Activated gamma-delta T cell (primary cell): Measurements from ENCODE around the gene ADCY9.
"Not testable (repeated sequence)": the region's sequence is repeated elsewhere in the genome, so short reads cannot be mapped to it uniquely, and the experiment has no call there.

ENCODE experiments used
- DNase-seq: peaks from one replicate; lab custom pipeline; 2025; lab: John Stamatoyannopoulos, UW

ADCY9 gene

GRCh38 chr16:3974751-3975150, 141.5 kb downstream of the ADCY9 start:
- no peak for DNase-seq

- no peak for DNase-seq
Observed at GRCh38 chr16:3971706-3972105, 144.5 kb downstream of the ADCY9 start.

DNA sequence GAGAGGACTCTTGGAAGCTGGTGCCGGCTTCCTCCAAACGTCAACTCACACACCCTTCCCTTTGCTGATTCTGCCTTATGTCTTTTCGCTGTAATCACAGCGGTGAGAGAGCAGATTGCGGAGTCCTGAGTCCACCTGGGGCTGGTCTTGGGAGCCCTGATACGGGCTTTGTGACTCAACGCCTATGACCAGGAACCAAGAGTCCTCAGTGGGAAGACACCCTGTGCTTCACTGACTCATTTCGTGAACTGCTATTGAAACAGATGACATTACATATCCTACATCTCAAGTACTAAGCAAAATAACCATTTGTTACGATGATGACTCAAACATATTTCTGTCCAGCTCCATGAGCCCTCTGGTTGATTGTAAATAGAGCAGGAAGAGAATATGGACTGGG, 145.0 kb downstream of the ADCY9 start:
- no peak for DNase-seq

- DNase-seq = no peak
Observed at GRCh38 chr16:3968551-3968950, 147.7 kb downstream of the ADCY9 start.

DNA sequence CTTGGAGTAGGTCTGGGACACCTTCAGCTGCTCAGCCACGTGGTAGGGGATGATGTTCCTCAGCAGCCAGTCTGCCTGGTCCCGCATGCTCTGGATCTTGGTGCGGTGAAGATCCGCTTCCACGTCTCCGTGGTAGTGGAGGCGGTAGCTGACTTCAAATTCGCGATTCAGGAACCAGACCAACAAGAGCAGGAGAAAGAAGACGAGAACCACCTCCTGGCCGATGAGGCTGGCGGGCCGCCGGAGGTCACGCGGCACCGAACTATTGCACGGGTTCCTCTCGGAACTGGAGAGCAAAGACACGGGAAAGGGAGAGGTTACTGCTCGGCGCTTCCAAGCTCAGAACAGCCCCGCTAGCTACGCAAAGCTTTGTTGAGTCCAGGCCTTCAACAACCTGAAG, 149.6 kb downstream of the ADCY9 start:
- DNase-seq = no peak

- no peak for DNase-seq
Observed at GRCh38 chr16:3965781-3966582, 150.3 kb downstream of the ADCY9 start.

GRCh38 chr16:3965306-3965705, 150.9 kb downstream of the ADCY9 start:
- DNase-seq = no peak

DNA sequence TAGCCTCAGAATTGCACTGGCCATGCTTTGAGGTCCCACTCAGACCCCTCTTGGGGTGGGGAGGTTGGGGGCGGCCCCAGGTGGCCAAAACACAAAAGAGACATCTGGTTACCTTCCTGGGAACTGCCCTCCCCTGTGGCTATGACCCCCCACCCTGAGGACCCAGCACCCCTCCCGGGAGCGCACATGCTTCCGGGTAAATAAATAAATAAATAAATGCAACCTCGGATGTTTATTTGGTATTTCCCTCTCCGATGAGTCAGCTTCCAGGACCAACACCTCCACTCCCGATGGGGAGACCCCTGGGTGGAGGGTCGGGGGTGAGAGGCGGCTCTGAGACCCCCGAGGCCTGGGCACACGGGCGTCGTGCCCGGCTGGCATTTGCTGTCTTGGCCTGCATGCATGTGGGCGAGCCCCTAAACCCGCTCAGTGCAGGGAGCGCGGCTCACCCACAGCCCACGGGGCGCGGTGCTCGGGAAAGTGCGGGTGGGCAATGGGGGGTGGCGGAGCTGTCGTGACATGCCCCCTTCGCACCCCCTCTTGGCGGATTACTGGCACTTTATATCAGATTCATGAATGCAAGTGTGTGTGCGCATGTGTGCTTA, 151.5 kb downstream of the ADCY9 start:
- no peak for DNase-seq

DNA sequence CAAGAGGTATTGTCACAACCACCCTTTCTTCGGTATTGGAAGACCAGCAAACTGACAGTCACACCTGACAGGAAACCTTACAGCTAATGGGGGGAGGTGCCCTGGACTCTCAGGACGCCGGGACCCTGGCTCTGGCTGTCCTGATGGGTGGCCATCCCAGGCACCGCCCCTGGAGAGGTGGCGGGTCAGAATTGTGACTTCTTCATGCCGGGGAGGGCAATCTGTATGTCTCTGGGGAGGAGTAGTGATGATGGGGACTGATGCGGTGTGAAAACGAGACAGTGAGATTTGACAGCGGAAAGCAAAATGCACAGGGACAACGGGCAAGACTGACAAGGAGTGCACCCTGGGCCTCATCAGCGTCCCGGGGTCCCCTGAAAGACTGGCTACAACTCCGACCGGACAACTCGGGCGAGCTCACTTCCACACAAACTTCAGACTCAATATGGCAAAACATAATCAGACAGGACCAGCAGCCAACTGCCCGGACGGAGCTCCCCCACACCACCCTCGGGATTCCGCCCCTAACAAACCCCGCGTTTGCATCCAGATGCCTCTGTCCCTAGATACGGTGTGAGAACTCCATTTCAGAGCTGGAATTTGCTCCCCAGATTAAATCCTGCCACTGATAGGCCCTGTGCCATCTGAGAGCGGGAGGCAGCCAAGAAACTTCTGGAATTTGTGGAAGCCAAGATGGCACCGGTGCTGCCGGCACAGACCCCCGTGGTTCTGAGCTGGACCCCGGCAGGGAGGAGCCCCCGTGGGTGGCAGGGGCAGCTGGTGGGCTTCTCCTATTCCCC, 152.2 kb downstream of the ADCY9 start:
- DNase-seq = no peak

DNA sequence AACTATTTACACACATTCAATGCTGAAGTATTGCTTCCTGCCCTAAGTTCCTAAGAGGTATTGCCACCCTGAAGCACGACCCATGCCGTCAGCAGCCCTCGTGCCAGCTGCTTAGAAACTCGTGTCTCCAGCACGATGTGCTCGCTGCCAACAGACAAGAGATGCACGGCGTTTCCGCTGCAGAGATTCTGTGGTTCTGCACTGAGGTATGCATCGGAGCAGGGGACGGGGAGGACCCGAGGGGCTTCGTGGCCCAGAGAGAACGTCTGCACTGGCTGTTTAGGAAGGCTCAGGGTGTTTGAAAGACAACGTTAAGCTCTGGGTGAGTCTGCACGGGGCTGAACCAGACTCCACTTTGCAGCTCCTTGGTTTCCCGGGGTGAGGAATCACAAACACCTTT, 153.0 kb downstream of the ADCY9 start:
- peak; percentile 29 for DNase-seq

- no peak for DNase-seq
Observed at GRCh38 chr16:3961449-3961849, 154.8 kb downstream of the ADCY9 start.

DNA sequence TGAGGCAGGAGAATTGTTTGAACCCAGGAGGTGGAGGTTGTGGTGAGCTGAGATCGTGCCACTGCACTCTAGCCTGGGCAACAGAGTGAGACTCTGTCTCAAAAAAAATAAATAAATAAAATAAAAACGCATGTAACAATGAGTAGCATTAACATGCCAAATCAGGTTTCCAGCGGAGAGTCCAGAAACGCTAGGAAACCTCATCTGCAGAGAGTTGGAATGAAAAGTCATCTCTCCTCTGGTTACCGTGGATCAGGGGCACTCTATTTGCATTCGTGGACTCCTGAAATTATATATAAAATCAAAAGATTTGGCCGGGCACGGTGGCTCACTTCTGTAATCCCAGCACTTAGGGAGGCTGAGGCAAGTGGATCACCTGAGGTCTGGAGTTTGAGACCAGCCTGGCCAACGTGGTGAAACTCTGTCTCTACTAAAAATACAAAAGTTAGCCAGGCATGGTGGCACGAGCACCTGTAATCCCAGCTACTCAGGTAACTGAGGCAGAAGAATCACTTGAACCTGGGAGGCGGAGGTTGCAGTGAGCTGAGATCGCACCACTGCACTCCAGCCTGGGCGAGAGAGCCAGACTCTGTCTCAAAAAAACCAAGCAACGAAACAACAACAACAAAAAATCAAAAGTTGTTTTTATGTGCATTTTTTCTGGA, 156.2 kb downstream of the ADCY9 start:
- DNase-seq = not testable (repeated sequence)

GRCh38 chr16:3959148-3959547, 157.1 kb downstream of the ADCY9 start:
- DNase-seq = no peak

DNA sequence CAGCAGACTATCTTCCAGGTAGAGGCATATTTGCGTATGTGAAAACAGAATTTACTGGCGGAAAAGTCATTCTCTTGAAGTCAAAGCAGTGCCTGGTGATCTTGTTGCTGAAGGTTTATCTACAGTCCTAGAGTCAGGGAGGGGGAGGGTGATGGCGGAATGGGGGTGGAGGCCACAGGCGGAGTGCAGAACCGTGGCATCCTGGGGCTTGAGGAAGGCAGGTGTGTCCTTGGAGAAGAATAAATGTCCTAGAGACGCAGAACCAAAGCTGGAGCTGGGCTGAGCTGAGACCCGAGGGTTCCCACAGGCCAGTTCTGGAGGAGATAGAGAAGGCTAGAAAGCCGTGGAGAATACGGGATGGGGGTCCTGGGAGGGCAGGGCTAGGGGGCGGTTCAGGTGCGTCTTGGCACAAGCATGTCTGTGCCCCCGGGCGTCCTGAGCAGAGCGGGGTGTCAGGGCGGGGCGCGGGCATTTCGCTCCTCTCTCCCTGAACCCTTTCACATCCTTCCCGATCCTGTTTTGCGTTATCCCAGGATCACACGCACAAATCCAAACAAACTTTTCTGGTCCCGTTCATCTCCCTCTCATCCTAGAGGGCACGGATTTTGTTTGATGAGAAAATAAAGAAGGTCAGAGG, 158.8 kb downstream of the ADCY9 start:
- no peak for DNase-seq

DNA sequence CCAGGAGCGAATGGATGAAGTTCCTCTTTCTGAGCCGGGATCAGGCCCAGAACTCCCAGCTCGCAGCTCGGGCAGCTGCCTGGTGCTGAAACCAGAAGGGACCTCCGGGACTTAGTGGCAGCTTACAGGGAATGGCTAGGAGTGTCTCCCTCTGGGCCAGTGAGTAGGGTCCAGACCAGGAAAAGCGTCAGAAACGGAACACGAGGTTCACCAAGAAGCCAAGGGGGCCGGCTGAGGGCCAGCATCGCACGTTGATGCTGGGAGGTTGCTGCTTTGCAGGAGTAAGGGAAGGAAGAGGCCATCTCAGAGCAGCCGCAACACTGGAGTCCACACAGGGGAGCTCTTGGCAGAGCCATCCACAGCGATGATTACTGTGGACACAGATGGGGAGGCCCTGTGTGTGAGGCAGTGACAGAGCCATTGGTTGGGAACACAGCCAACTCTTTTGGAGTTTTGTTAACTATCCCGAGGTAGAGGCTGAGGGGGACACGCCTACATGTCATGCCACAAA, 161.8 kb downstream of the ADCY9 start:
- DNase-seq = no peak

GRCh38 chr16:3953728-3954410, 162.4 kb downstream of the ADCY9 start:
- DNase-seq = no peak

DNA sequence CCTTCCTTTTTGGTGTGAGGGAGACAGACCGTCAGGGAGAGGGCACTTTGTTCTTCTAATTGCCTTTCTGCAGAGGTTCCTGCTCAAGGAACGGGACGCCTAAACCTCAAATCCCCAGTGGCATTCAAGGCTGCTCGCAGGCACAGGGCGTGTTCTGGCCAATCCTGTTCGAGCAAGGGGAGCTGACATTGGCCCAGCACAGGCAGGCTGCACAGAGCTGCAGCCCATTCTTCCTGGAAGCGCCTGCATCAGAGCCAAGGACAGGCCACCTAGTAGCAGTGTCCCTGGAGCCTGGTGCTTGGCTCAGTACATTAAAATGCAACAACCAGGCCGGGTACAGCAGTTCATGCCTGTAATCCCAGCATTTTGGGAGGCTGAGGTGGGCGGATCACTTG, 163.5 kb downstream of the ADCY9 start:
- no peak for DNase-seq

DNA sequence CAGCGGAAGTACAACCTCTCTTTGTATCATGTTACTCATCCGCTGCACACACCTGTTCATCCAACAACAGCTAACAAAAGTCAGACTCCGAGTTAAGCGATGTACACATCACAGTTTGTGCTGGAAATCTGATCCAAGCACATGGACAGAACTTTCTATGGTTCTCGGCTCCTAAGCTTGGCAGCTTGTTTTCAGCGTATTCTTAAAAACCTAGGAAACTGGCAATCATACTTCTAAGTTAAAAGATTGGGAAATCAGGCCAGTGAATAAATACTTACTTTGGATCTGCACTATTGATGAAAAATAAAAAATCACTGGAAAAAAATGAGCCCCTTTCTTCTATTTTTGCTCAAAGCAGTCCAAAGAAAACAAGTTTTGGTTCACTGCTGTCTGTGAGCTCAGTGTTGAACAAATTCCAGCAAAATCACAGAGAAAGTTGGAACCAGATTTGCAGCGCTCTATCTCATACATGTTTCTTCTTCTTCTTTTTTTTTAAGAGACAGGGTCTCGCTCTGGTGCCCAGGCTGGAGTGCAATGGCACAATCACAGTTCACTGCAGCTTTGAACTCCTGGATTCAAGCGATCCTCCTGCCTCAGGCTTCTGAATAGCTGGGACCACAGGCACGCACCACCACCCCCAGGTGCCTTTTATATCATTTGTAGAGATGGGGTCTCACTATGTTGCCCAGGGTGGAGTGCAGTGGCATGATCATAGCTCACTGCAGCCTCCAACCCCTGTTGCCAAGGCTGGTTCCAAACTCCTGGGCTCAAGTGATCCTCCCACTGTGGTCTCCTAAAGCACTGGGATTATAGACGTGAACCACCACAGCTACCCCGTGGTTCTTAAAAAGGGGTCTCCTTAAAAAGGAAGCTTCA, 164.1 kb downstream of the ADCY9 start:
- no peak for DNase-seq

GRCh38 chr16:3951380-3951779, 164.9 kb downstream of the ADCY9 start:
- DNase-seq = not testable (repeated sequence)
